ENCODE measurements around the gene RPL10.

The RPL10 gene

DNA sequence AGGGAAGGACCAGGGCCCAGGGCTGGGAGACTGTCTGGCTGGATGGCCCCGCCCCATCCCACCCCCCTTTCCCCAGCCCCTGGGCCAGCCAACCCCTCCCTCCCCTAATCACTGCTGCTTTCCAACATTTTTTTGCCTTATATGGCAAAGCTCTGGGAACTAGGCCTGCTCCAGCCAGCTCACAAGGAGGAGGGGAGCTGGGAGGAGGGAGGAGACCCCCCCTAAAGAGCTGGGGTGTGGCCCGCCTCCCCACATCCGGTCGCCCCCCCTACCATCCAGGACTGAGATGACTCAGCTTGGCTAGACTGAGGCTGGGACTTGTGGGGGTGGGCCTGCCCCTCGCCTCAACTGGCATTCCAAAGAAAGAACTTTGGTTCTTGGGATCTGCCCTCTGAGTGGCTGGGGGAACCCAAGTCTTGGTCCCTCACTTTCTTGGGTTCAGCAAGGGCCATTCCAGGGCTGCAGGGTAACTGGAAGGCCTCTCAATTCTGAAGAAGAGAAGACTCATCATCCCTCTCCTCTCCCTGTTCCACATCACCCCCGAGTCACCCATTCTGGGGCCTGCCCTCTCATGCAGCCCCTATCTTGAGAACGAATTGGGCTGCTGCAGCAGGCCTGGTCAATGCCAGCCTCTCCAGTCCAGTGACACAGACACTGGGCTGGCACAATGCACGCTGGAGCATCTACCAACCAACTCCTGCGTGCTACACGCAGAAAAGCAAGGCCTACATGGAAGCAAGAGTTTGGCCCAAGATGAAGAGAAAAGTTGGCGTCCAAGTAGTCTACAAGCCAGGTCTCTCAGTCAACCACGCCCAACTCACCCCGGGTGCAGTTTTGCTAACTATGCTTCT, 28.5 kb upstream of the RPL10 start:
- TF ChIP-seq, protein P1, sequence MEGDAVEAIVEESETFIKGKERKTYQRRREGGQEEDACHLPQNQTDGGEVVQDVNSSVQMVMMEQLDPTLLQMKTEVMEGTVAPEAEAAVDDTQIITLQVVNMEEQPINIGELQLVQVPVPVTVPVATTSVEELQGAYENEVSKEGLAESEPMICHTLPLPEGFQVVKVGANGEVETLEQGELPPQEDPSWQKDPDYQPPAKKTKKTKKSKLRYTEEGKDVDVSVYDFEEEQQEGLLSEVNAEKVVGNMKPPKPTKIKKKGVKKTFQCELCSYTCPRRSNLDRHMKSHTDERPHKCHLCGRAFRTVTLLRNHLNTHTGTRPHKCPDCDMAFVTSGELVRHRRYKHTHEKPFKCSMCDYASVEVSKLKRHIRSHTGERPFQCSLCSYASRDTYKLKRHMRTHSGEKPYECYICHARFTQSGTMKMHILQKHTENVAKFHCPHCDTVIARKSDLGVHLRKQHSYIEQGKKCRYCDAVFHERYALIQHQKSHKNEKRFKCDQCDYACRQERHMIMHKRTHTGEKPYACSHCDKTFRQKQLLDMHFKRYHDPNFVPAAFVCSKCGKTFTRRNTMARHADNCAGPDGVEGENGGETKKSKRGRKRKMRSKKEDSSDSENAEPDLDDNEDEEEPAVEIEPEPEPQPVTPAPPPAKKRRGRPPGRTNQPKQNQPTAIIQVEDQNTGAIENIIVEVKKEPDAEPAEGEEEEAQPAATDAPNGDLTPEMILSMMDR (IDR thresholded peaks at IDR 0.05), result no peak

DNA sequence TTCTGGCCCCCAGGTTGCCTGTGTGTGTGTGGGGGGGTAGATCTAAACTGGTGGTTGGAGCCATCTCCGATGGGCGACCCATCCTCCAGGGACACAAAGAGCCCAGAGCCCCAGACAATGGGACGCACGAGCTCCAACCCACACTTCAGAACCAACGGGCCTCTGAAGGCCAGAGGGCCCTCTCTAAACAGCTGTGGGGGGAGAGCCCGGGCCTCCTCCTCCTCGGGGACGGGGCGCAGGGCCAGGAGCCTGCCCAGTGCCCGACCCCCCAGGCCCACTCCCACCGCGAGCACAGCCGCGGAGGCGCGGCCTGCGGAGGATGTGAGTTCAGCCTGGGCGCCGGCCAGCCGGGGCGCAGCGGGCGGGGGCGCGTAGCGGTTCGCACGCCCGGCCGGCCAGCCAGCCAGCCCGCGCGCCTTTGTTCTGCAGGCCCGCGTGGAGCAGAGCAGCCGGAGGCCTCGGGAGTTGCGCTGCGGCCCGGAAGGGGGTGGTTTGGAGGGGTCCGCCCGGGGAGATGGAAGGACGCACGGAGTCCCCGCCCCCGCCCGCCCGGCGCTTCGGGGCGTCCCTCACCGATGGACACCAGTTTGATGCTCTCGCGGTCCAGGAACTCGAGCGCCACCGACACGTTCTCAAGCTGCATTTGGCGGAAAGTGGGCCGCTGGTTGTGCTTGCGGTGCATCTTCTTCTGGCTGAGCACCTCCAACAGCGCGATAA, 27.7 kb upstream of the RPL10 start:
- TF ChIP-seq, protein P1 (IDR thresholded peaks at IDR 0.05), result no peak

GRCh38 chrX:154371017-154371788, 27.0 kb upstream of the RPL10 start:
- TF ChIP-seq, protein P1 (IDR thresholded peaks at IDR 0.05), result no peak

GRCh38 chrX:154371789-154372300, 26.3 kb upstream of the RPL10 start:
- TF ChIP-seq, protein P1 (IDR thresholded peaks at IDR 0.05), result no peak

DNA sequence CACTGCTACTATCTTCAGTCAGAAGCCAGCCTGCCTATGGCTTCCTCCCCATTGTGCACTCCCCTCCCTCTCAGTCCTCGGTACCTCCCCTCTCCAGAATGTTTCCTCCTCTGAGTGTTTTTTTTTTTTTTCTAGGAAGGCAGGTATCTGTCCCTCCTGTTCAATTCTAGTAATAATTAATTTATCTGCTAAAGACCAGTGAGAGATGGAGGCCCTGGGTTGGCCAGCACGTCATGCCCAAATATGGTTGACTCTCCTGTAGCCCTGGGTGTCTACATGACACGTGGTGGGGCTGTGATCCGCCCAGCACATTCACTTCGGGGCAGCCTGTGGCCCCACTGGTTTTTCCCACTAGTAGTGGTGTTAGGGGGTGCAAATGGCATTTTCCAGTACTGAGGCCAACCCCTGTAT, 25.6 kb upstream of the RPL10 start:
- TF ChIP-seq, protein P1 (IDR thresholded peaks at IDR 0.05), result no peak

GRCh38 chrX:154373340-154374306, 24.6 kb upstream of the RPL10 start:
- TF ChIP-seq, protein P1 (IDR thresholded peaks at IDR 0.05), result peak; percentile 81

All from LNCAP (cell line).